HG03045 (cell line): ENCODE data around the gene SIRPA.

Source experiments
- ATAC-seq: cut with Tn5 transposase; IDR thresholded peaks from one replicate; pipeline ENCODE4 v1.9.1; 2021; ENCODE audit warnings: mild to moderate bottlenecking, moderate library complexity; ENCODE audit not compliant: unreplicated experiment

The SIRPA gene

GRCh38 chr20:1894951-1895673 is at the start of gene SIRPA:
SIRPA (plus strand) TSS chr20:1895407; CDS start chr20:1895448, 41 bp downstream.
- ATAC-seq, result no peak

GRCh38 chr20:1845701-1846100 is 49.5 kb upstream of the SIRPA start:
- no peak for ATAC-seq

- no peak for ATAC-seq
Measured at GRCh38 chr20:1846341-1846740, 48.9 kb upstream of the SIRPA start.

GRCh38 chr20:1846876-1847275 is 48.3 kb upstream of the SIRPA start:
- no peak for ATAC-seq

- no peak for ATAC-seq
Measured at GRCh38 chr20:1847780-1848179, 47.4 kb upstream of the SIRPA start.

GRCh38 chr20:1848373-1848772 is 46.8 kb upstream of the SIRPA start:
- no peak for ATAC-seq

GRCh38 chr20:1851396-1851795 is 43.8 kb upstream of the SIRPA start:
- no peak for ATAC-seq

- no peak for ATAC-seq
Measured at GRCh38 chr20:1853473-1853872, 41.7 kb upstream of the SIRPA start.

GRCh38 chr20:1854246-1854645 is 41.0 kb upstream of the SIRPA start:
- no peak for ATAC-seq

- ATAC-seq, result no peak
Measured at GRCh38 chr20:1855109-1855508, 40.1 kb upstream of the SIRPA start.

GRCh38 chr20:1855690-1856089 is 39.5 kb upstream of the SIRPA start:
- ATAC-seq, result no peak

GRCh38 chr20:1856424-1856823 is 38.8 kb upstream of the SIRPA start:
- no peak for ATAC-seq

GRCh38 chr20:1857466-1857865 is 37.7 kb upstream of the SIRPA start:
- ATAC-seq, result no peak

- ATAC-seq, result no peak
Measured at GRCh38 chr20:1858871-1859270, 36.3 kb upstream of the SIRPA start.

GRCh38 chr20:1860446-1860845 is 34.8 kb upstream of the SIRPA start:
- no peak for ATAC-seq

- no peak for ATAC-seq
Measured at GRCh38 chr20:1861347-1861976, 33.7 kb upstream of the SIRPA start.

- no peak for ATAC-seq
Measured at GRCh38 chr20:1861996-1862662, 33.1 kb upstream of the SIRPA start.

- no peak for ATAC-seq
Measured at GRCh38 chr20:1862663-1863053, 32.5 kb upstream of the SIRPA start.

GRCh38 chr20:1863296-1863695 is 31.9 kb upstream of the SIRPA start:
- no peak for ATAC-seq

GRCh38 chr20:1866834-1867233 is 28.4 kb upstream of the SIRPA start:
- ATAC-seq, result no peak

GRCh38 chr20:1867495-1868260 is 27.5 kb upstream of the SIRPA start:
- ATAC-seq, result no peak
